ENCODE results near the gene FAM20C. TPM values are rescaled to one million over a fixed set of nuclear protein-coding genes. Genes with fewer than 3 reads are reported as not detected.

Gene FAM20C
- total RNA-seq, 2 donors from 2014 or later, result 0.08 to 0.19 TPM

- H3K36me3 Mint-ChIP-seq (ENCODE audit: low read depth), result no peaks in the 10 kb centered on the region
- H3K4me3 Mint-ChIP-seq, result no peak overlapping the region
- no peak for ATAC-seq (replicated peaks)
- H3K27me3 Mint-ChIP-seq, result peaks cover 9% of the 10 kb centered on the region
- no peak overlapping the region for H3K27ac Mint-ChIP-seq
- peaks cover 5% of the 10 kb centered on the region for H3K4me1 Mint-ChIP-seq
- no peaks in the 10 kb centered on the region for H3K9me3 Mint-ChIP-seq
Observed at GRCh38 chr7:303884-304573, 111.7 kb downstream of the FAM20C start.

- ATAC-seq (replicated peaks), result no peak
- Mint-ChIP-seq H3K27me3 (peaks cover 13% of the 10 kb centered on the region), H3K4me3 (no peak overlapping the region), H3K27ac (no peak overlapping the region), H3K4me1 (peaks cover 5% of the 10 kb centered on the region), H3K36me3 (ENCODE audit: low read depth) (no peaks in the 10 kb centered on the region), H3K9me3 (no peaks in the 10 kb centered on the region)
Observed at GRCh38 chr7:304574-305409, 112.4 kb downstream of the FAM20C start.

GRCh38 chr7:305410-306151 is 113.2 kb downstream of the FAM20C start:
- peaks cover 5% of the 10 kb centered on the region for H3K4me1 Mint-ChIP-seq
- H3K27me3 Mint-ChIP-seq, result peaks cover 13% of the 10 kb centered on the region
- H3K4me3 Mint-ChIP-seq, result no peak overlapping the region
- ATAC-seq (replicated peaks), result no peak
- H3K9me3 Mint-ChIP-seq, result no peaks in the 10 kb centered on the region
- no peak overlapping the region for H3K27ac Mint-ChIP-seq
- no peaks in the 10 kb centered on the region for H3K36me3 Mint-ChIP-seq (ENCODE audit: low read depth)

DNA sequence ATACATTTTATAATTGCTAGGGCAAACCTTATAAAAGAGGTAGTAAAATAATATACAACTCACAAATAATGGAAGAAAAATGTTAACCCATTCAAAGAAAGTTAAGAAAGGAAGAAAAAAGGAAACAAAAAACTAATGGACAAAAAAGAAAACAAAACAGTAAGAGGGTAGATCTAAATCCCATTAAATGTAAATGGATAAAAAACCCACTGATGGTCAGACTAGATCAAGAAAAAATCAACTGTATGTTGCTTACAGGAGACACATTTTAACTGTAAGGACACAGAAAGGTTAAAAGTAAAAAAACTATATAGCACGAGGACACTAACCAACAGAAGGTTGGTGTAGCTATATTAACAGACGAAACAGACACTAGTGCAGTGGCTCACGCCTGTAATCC is 115.6 kb downstream of the FAM20C start:
- no peaks in the 10 kb centered on the region for H3K9me3 Mint-ChIP-seq
- no peak for ATAC-seq (replicated peaks)
- H3K27me3 Mint-ChIP-seq, result peaks cover 20% of the 10 kb centered on the region
- no peaks in the 10 kb centered on the region for H3K36me3 Mint-ChIP-seq (ENCODE audit: low read depth)
- peaks cover 5% of the 10 kb centered on the region for H3K4me1 Mint-ChIP-seq
- no peak overlapping the region for H3K4me3 Mint-ChIP-seq
- no peak overlapping the region for H3K27ac Mint-ChIP-seq

- H3K36me3 Mint-ChIP-seq (ENCODE audit: low read depth), result no peaks in the 10 kb centered on the region
Observed at GRCh38 chr7:309586-310228, 117.3 kb downstream of the FAM20C start.

More at GRCh38 chr7:309586-310228, 117.3 kb downstream of the FAM20C start:
- H3K4me3 Mint-ChIP-seq, result no peak overlapping the region
- H3K4me1 Mint-ChIP-seq, result peaks cover under 1% of the 10 kb centered on the region
- no peak for ATAC-seq (replicated peaks)
- no peaks in the 10 kb centered on the region for H3K9me3 Mint-ChIP-seq
- H3K27ac Mint-ChIP-seq, result no peak overlapping the region
- H3K27me3 Mint-ChIP-seq, result peaks cover 18% of the 10 kb centered on the region

Other genes with a start within 250 kb of the FAM20C start
- gene FOXL3, start 97.6 kb downstream of the FAM20C start, total RNA-seq, result not detected

All from activated T-helper 17 cell treated with anti-CD3 and anti-CD28 coated beads, Interleukin-2, amount 50 U/mL, for 72 hours (primary cell).